ENCODE measurements around the gene TTPAL. TPM values are rescaled to one million over a fixed set of nuclear protein-coding genes. Genes with fewer than 3 reads are reported as not detected.

TTPAL gene
- total RNA-seq (ENCODE audit: low replicate concordance): 11.1 and 18.0 TPM in 2 replicates

DNA sequence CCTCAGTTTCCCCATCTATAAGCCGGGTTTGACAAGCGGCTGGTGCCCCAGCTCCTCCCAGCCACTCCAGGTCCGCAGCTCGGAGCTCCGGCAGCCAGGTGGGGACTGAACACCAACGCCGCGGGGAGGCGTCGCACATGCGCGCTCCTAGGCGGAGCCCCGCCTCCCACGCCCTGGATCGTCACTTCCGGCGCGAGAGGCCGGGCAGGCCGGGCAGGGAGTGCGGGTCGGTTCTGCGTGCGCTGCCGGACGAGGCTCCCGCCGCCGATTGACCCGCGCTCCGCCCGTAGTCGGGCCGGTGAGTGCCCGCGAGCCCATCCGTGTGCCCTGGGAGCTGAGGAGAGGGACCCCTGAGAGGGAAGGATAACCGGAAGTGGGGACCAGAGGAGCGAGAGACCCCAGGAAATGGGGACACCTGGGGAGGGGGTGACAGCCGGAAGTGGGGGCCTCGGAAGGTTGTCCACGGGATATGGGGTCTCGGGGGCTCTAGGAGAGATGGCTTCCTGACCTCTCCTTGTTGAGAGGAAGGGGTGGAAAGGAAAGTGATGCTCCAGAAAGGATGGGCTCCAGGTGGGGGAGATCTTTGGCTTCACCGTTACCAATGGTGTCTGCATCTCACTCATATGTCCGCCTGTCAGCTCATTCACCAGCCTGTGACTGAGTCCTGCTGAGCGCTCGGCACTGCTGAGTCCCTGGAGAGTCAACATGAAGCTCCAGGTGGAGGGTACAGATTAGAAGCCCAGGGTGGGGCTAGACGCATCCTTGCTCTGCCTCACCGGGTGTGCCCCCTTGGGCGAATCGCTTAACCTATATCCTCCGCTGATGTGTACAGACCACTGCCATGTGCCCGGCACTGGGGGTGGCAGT is at the start of gene TTPAL:
Gene TTPAL (plus strand): TSS at position 181 of the 867 bp plus-strand sequence. CDS start 4,126 bp downstream, outside the sequence.
- peak; percentile 73 for DNase-seq (ENCODE audit: low read depth)
- peak within 1 kb of the TSS; percentile 92 for H3K4me3 ChIP-seq (ENCODE audit: low read depth, low read length)
- TF ChIP-seq, protein P1, sequence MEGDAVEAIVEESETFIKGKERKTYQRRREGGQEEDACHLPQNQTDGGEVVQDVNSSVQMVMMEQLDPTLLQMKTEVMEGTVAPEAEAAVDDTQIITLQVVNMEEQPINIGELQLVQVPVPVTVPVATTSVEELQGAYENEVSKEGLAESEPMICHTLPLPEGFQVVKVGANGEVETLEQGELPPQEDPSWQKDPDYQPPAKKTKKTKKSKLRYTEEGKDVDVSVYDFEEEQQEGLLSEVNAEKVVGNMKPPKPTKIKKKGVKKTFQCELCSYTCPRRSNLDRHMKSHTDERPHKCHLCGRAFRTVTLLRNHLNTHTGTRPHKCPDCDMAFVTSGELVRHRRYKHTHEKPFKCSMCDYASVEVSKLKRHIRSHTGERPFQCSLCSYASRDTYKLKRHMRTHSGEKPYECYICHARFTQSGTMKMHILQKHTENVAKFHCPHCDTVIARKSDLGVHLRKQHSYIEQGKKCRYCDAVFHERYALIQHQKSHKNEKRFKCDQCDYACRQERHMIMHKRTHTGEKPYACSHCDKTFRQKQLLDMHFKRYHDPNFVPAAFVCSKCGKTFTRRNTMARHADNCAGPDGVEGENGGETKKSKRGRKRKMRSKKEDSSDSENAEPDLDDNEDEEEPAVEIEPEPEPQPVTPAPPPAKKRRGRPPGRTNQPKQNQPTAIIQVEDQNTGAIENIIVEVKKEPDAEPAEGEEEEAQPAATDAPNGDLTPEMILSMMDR (IDR thresholded peaks at IDR 0.05; ENCODE audit: insufficient read depth, low read length): peak; percentile 34

DNA sequence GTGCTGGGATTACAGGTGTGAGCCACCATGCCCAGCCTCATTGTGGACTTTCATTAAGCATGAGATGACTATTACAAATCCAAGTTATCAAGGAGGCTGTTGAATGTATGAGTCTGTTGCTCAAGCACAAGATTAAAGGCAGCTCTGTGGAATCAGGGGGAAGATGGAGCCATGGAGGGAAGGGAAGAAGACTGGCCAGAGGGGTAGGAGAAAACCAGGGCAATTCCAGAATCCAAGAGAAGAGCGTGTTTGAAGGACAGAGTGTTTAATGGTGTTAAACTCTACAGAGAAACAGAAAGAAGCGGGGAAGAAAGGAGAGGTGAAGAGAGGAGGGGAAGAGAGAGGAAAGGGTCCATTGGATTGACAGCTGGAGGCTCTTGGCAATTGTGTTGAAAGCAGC is 49.8 kb upstream of the TTPAL start:
- DNase-seq (ENCODE audit: low read depth): no peak
- TF ChIP-seq, protein P1 (IDR thresholded peaks at IDR 0.05; ENCODE audit: insufficient read depth, low read length): no peak
- no peak overlapping the region for H3K4me3 ChIP-seq (ENCODE audit: low read depth, low read length)

DNA sequence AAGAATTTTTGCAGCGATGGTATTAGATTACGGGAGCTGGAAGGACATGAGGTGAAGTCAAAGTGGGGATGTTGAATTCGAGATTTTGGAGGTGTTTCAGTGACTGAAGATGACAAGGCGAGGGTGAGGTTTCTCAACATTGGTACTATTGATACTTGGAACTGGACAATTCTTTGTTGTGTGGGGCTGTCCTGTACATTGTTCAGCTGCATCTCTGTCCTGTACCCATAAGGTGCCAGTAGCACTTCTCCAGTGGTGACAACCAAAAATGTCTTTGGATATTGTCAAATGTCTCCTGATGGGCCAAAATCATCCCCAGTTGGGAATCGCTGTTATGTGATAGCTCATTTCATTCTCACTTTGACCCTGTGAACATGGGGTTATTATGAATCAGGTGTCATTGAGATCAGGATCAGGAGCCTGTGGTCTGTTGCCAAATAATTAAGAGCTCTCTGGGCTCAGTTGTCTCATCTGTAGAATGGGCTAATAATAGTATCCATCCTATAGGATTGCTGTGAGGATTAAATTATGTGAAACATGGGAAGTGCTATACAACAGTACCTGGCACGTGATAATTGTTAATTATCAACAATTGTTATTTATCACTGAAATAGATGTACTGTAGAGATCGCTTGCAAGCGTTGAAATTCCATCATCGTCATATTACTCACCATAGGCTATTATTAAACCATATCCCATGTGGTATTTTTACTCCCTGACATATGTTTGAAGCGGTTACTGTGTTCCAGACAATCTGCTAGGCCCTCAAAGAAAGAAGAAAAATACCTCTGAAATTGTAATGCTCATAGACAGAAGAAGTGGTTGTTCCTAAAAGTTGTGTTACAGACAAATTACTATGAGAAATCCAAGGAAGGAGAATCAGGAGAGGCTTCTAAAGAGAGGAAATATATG is 48.5 kb upstream of the TTPAL start:
- no peak for DNase-seq (ENCODE audit: low read depth)
- TF ChIP-seq, protein P1 (IDR thresholded peaks at IDR 0.05; ENCODE audit: insufficient read depth, low read length): no peak
- H3K4me3 ChIP-seq (ENCODE audit: low read depth, low read length): no peak overlapping the region

DNA sequence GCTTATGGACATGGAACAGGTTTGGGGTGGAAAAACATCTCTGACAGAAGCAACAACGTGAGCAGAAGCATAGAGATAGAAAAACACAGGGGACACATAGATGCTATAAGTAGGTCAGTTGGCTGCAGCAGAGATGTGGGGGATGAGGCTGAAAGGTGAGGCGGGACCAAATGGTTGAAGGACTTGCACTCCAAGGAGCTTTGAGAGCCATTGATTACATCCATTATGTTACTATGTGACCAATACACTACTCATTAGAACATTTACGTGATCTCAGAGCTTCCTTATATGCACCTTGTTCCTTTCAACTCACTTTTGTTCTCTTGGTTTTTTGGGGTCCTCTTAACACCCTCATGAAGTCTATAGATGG is 47.9 kb upstream of the TTPAL start:
- TF ChIP-seq, protein P1 (IDR thresholded peaks at IDR 0.05; ENCODE audit: insufficient read depth, low read length): no peak
- no peak for DNase-seq (ENCODE audit: low read depth)
- no peak overlapping the region for H3K4me3 ChIP-seq (ENCODE audit: low read depth, low read length)

DNA sequence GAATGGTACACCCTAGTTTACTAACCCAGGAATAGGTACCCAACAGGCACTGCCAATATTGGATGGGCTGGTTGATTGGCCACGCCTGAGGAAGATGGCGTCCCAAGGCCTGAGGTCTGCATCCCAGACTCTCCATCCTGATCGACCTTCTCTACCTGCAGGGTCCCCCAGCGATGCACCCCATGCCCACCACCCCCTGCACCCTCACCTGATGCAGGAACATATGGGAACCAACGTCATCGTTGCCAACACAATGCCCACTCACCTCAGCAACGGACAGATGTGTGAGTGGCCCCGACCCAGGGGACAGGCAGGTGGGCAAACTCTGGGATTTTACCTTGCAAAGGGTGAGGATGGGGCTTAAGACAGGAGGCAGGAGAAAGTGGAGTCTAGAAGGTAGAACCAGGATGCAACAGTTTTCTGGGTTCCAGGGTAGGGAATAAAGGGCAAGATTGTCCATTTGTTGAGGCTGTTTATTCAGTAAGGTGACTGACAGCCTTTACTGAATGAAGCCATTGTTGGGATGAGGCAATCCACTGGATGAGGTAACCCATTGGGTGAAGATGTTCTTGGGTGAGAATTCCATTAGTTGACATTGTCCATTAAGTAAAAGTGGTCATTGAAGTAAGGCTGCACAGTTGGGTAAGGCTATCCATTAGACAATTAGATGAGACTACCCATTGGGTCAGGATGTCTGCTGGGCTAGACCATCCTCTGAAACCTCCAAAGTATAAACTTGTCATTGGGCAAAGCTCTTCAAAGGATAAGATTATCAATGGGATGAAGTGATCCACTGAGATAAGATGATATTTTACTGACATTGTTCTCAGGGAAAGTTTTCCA is 47.3 kb upstream of the TTPAL start:
- no peak for DNase-seq (ENCODE audit: low read depth)
- TF ChIP-seq, protein P1 (IDR thresholded peaks at IDR 0.05; ENCODE audit: insufficient read depth, low read length): no peak
- H3K4me3 ChIP-seq (ENCODE audit: low read depth, low read length): no peak overlapping the region

DNA sequence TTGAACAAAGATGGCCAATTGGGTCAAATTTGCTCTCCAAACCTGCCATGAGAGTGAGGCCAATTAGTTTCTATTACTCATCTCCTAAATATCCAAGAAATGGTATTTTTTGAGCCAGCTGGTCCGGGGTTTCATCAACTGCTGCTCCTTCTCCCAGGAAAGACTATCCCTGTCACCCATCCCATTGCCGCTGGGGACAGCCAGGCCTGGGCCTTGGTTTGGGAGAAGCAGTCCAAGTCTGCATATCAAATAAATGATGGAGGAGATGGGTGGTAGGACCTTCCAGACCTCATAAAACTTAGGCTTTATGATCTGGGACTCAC is 46.7 kb upstream of the TTPAL start:
- TF ChIP-seq, protein P1 (IDR thresholded peaks at IDR 0.05; ENCODE audit: insufficient read depth, low read length): no peak
- no peak for DNase-seq (ENCODE audit: low read depth)
- H3K4me3 ChIP-seq (ENCODE audit: low read depth, low read length): no peak overlapping the region

Data from fibroblast of the aortic adventitia (primary cell).